Upper lobe of left lung (tissue), 6 donors: ENCODE data around the gene LIG3. TPM values are rescaled to one million over a fixed set of nuclear protein-coding genes. Genes with fewer than 3 reads are reported as not detected.
A peak's percentile ranks its signal among the peaks of the same experiment; 100 is the strongest.
"Not testable (repeated sequence)": the region's sequence is repeated elsewhere in the genome, so short reads cannot be mapped to it uniquely, and the experiment has no call there.

Experiments used
- ATAC-seq, 2 donors: fragments of 200-7000 bp; cut with Tn5 transposase; one replicate each; pipeline ENCODE4 v1.9.1; 2022; ENCODE audit warnings: mild to moderate bottlenecking in 2 of 2, moderate library complexity in 2 of 2; ENCODE audit not compliant: low FRiP score in 2 of 2
- DNase-seq, 2 donors: peaks; one replicate each; pipeline ENCODE4 v3.0.0-alpha.2; 2019 to 2020
- H3K27ac ChIP-seq, 4 donors: fragments of 200-600 bp; sonication (generic); one replicate each; pipeline ENCODE4 v1.5.1; 2016 to 2019
- H3K27me3 ChIP-seq, 4 donors: fragments of 200-600 bp; sonication (generic); one replicate each; pipeline ENCODE4 v1.5.1; 2017 to 2019
- H3K36me3 ChIP-seq, 4 donors: fragments of 200-600 bp; sonication (generic); one replicate each; pipeline ENCODE4 v1.5.1; 2016 to 2019
- H3K4me1 ChIP-seq, 4 donors: fragments of 200-600 bp; sonication (generic); one replicate each; pipeline ENCODE4 v1.5.1; 2018 to 2019
- H3K4me3 ChIP-seq, 4 donors: fragments of 200-600 bp; sonication (generic); one replicate each; pipeline ENCODE4 v1.5.1; 2017 to 2019; ENCODE audit warnings: mild to moderate bottlenecking in 2 of 4, moderate library complexity in 1 of 4
- H3K9me3 ChIP-seq, 4 donors: fragments of 200-600 bp; sonication (generic); one replicate each; pipeline ENCODE4 v1.5.1; 2018 to 2019
- CTCF ChIP-seq, 6 experiments: fragments of 450-650 bp in 4 of 6; fragments of 200-600 bp in 2 of 6; sonication (generic) in 2 of 6; IDR thresholded peaks; one replicate each; pipeline ENCODE4 v1.5.1; 2016 to 2019; ENCODE audit warnings: antibody characterized with exemption in 6 of 6
- EP300 ChIP-seq, 4 donors: sonication (generic); formaldehyde crosslinking; IDR thresholded peaks; one replicate each; pipeline ENCODE4 v1.5.1; 2017; ENCODE audit warnings: antibody characterized with exemption in 4 of 4, control low read depth in 2 of 4
- POLR2A ChIP-seq, 4 donors: fragments of 450-650 bp; IDR thresholded peaks; one replicate each; pipeline ENCODE4 v1.5.1; 2016 to 2017; ENCODE audit warnings: antibody characterized with exemption in 4 of 4, mild to moderate bottlenecking in 2 of 4
- POLR2AphosphoS5 ChIP-seq, 2 donors: sonication (generic); formaldehyde crosslinking; IDR thresholded peaks; one replicate each; pipeline ENCODE4 v1.5.1; 2017; ENCODE audit warnings: antibody characterized with exemption in 2 of 2
- WGBS, 2 donors: methylation state at CpG; one replicate each; pipeline ENCODE4 v1.1.5; 2017 to 2018; 5-methylcytosine and 5-hydroxymethylcytosine counted together
- total RNA-seq, 6 donors: library from RNA; depleted of rRNA in 4 of 6; stranded (reverse); fragments of >200 nt in 4 of 6; gene quantifications; one replicate each; pipeline versions ENCODE4 v1.1.0 to v1.2.1, GENCODE V29; 2016 to 2021
- donor health status: DM: no; HTN: no; CAD: no; lungs with moderate emphysema.
- donor health status: DM: no; HTN: yes; CAD: no; lungs with severe emphysema.

The LIG3 gene
- total RNA-seq, 6 donors from 2014 or later = 27.4 to 47.1 (median 29.9) TPM

- Histone ChIP-seq H3K9me3 (no peaks in the 10 kb centered on the region), H3K4me3 (no peak overlapping the region), H3K4me1 (peaks cover 9 to 16% (median 13%) of the 10 kb centered on the region in 4 donors), H3K36me3 (peaks cover 0 to 85% (median 42%) of the 10 kb centered on the region in 4 donors), H3K27ac (peak overlapping the region; percentile 27 to 54 (median 49)), H3K27me3 (no peaks in the 10 kb centered on the region)
- peak; percentile 73 to 78 for DNase-seq
- TF ChIP-seq POLR2A (IDR thresholded peaks at IDR 0.05) (no peak), POLR2AphosphoS5 (IDR thresholded peaks at IDR 0.05) (no peak), EP300 (IDR thresholded peaks at IDR 0.05) (no peak), CTCF (IDR thresholded peaks at IDR 0.05) (peak; percentile 63 to 84 (median 76))
- WGBS, 2 donors = 55 to 65% methylated on average over 5 of the region's 5 CpGs
- ATAC-seq = peak; percentile 77 to 87
Observed at GRCh38 chr17:34998205-34998604, 17.9 kb downstream of the LIG3 start.

- 100% methylated on average over 1 to 2 of the region's 2 CpGs for WGBS, 2 donors
- Histone ChIP-seq H3K4me3 (no peak overlapping the region), H3K36me3 (peaks cover 0 to 85% (median 39%) of the 10 kb centered on the region in 4 donors), H3K27me3 (no peaks in the 10 kb centered on the region), H3K27ac (no peak overlapping the region), H3K4me1 (peaks cover 9 to 16% (median 13%) of the 10 kb centered on the region in 4 donors), H3K9me3 (no peaks in the 10 kb centered on the region)
- DNase-seq (no peak), ATAC-seq (no peak)
- TF ChIP-seq CTCF (IDR thresholded peaks at IDR 0.05) (no peak), POLR2AphosphoS5 (IDR thresholded peaks at IDR 0.05) (no peak), EP300 (IDR thresholded peaks at IDR 0.05) (no peak), POLR2A (IDR thresholded peaks at IDR 0.05) (no peak)
Observed at GRCh38 chr17:34999456-34999855, 19.1 kb downstream of the LIG3 start.

GRCh38 chr17:35000965-35001364 lies 20.7 kb downstream of the LIG3 start:
- not testable (repeated sequence) for DNase-seq, H3K27ac ChIP-seq, H3K9me3 ChIP-seq, H3K4me3 ChIP-seq, H3K27me3 ChIP-seq, ATAC-seq
- WGBS, 2 donors = 92 to 95% methylated on average over 14 of the region's 14 CpGs
- H3K4me1 ChIP-seq = peaks cover 9 to 16% (median 13%) of the 10 kb centered on the region in 4 donors
- peaks cover 0 to 79% (median 28%) of the 10 kb centered on the region in 4 donors for H3K36me3 ChIP-seq

GRCh38 chr17:35001549-35001948 lies 21.2 kb downstream of the LIG3 start:
- WGBS, 2 donors = 75 to 86% methylated on average over 2 of the region's 2 CpGs
- H3K4me3 ChIP-seq = no peak overlapping the region

GRCh38 chr17:35002876-35003551 lies 22.7 kb downstream of the LIG3 start:
- peaks cover 0 to 5% (median under 1%) of the 10 kb centered on the region in 4 donors for H3K4me1 ChIP-seq
- H3K9me3 ChIP-seq = no peaks in the 10 kb centered on the region
- TF ChIP-seq EP300 (IDR thresholded peaks at IDR 0.05) (no peak), POLR2A (IDR thresholded peaks at IDR 0.05) (no peak), POLR2AphosphoS5 (IDR thresholded peaks at IDR 0.05) (no peak), CTCF (IDR thresholded peaks at IDR 0.05) (no peak)
- no peaks in the 10 kb centered on the region for H3K27me3 ChIP-seq
- ATAC-seq (no peak), DNase-seq (no peak)
- no peak overlapping the region for H3K27ac ChIP-seq
- 79 to 90% methylated on average over 14 to 15 of the region's 15 CpGs for WGBS, 2 donors
- H3K4me3 ChIP-seq = no peak overlapping the region
- peaks cover 0 to 81% (median 32%) of the 10 kb centered on the region in 4 donors for H3K36me3 ChIP-seq

More at GRCh38 chr17:35001549-35001948, 21.2 kb downstream of the LIG3 start:
- TF ChIP-seq CTCF (IDR thresholded peaks at IDR 0.05) = no peak
- no peak for TF ChIP-seq POLR2AphosphoS5 (IDR thresholded peaks at IDR 0.05)
- TF ChIP-seq POLR2A (IDR thresholded peaks at IDR 0.05) = no peak
- no peak for TF ChIP-seq EP300 (IDR thresholded peaks at IDR 0.05)
- ATAC-seq (no peak), DNase-seq (no peak)
- no peaks in the 10 kb centered on the region for H3K27me3 ChIP-seq
- H3K36me3 ChIP-seq = peaks cover 0 to 73% (median 26%) of the 10 kb centered on the region in 4 donors
- no peak overlapping the region for H3K27ac ChIP-seq
- no peaks in the 10 kb centered on the region for H3K9me3 ChIP-seq
- H3K4me1 ChIP-seq = peaks cover 9 to 16% (median 12%) of the 10 kb centered on the region in 4 donors
